NB4 (cell line): Measurements from ENCODE around the gene PPTC7.

Experiments
- MYC ChIP-seq: IDR thresholded peaks from 2 replicates; pipeline ENCODE4 v1.6.1; 2011; ENCODE audit warnings: low read depth, low read length
- POLR2A ChIP-seq: IDR thresholded peaks from 2 replicates; pipeline ENCODE4 v1.6.1; 2011; ENCODE audit warnings: mild to moderate bottlenecking; ENCODE audit not compliant: insufficient read length; ENCODE audit errors: extremely low read depth
- TF ChIP-seq, protein P1 (sequence below): IDR thresholded peaks from one replicate; pipeline ENCODE4 v1.5.1; 2012; ENCODE audit warnings: low read depth, low read length

DNA sequence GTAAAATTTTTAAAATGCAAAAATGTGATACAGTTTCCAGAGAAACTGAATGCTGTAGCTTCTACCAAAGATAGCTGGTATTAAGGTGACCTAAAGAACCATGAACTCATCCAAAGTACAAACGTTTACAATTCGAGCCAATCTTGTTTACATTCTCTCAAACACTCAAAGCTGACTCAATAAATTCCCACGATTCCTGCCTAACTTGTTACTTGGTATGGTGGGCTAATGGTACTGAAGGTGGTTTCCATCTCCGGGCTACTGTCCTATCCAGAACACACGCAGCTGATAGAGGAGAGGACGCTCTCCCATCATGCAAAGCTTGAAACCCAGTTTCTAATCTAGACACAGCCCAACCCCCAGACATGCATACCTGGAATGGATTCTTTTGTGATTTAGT lies 49.5 kb downstream of the PPTC7 start:
- TF ChIP-seq, protein P1, sequence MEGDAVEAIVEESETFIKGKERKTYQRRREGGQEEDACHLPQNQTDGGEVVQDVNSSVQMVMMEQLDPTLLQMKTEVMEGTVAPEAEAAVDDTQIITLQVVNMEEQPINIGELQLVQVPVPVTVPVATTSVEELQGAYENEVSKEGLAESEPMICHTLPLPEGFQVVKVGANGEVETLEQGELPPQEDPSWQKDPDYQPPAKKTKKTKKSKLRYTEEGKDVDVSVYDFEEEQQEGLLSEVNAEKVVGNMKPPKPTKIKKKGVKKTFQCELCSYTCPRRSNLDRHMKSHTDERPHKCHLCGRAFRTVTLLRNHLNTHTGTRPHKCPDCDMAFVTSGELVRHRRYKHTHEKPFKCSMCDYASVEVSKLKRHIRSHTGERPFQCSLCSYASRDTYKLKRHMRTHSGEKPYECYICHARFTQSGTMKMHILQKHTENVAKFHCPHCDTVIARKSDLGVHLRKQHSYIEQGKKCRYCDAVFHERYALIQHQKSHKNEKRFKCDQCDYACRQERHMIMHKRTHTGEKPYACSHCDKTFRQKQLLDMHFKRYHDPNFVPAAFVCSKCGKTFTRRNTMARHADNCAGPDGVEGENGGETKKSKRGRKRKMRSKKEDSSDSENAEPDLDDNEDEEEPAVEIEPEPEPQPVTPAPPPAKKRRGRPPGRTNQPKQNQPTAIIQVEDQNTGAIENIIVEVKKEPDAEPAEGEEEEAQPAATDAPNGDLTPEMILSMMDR: no peak
- TF ChIP-seq MYC (no peak), POLR2A (no peak)
